K562 (cell line): ENCODE measurements around the gene VANGL1. TPM values are rescaled to one million over a fixed set of nuclear protein-coding genes. Genes with fewer than 3 reads are reported as not detected.

ENCODE experiments used
- ARNT ChIP-seq, 2 experiments: fragments of 450-650 bp; IDR thresholded peaks; 2 replicates each; pipeline ENCODE4 v1.6.1; 2016; ENCODE audit warnings: mild to moderate bottlenecking in 1 of 2
- BDP1 ChIP-seq: IDR thresholded peaks from 3 replicates; pipeline ENCODE4 v1.6.1; 2011; ENCODE audit not compliant: insufficient read length, insufficient read depth
- BRF1 ChIP-seq: IDR thresholded peaks from 3 replicates; pipeline ENCODE4 v1.6.1; 2011; ENCODE audit warnings: borderline replicate concordance, mild to moderate bottlenecking; ENCODE audit not compliant: insufficient read length; ENCODE audit errors: extremely low read depth
- CBFA2T3 ChIP-seq: fragments of 450-650 bp; IDR thresholded peaks from 2 replicates; pipeline ENCODE4 v1.6.1; 2017
- CHCHD3 ChIP-seq: fragments of 250-450 bp; sonication (Bioruptor Pico); IDR thresholded peaks from 2 replicates; pipeline ENCODE4 v2.1.2; 2022; ENCODE audit warnings: mild to moderate bottlenecking
- CSDE1 ChIP-seq, 2 experiments: fragments of 450-650 bp; IDR thresholded peaks; 2 replicates each; pipeline ENCODE4 v1.6.1; 2016; ENCODE audit warnings: mild to moderate bottlenecking in 1 of 2
- ELF2 ChIP-seq: fragments of 250-450 bp; sonication (Bioruptor Pico); IDR thresholded peaks from 2 replicates; pipeline ENCODE4 v1.5.0; 2021; ENCODE audit warnings: mild to moderate bottlenecking
- FIP1L1 ChIP-seq: fragments of 200-400 bp; formaldehyde crosslinking; IDR thresholded peaks from 2 replicates; pipeline ENCODE4 v1.6.1; 2018; ENCODE audit warnings: mild to moderate bottlenecking, low read depth, low read length; ENCODE audit not compliant: poor library complexity, severe bottlenecking
- FOSL1 ChIP-seq: fragments of 200-800 bp; sonication (Bioruptor generic); conservative IDR thresholded peaks from 2 replicates; pipeline ENCODE4 v1.6.1; 2016; ENCODE audit warnings: missing genetic modification characterization, missing compliant biosample characterization
- GABPB1 ChIP-seq: sonication (generic); formaldehyde crosslinking; IDR thresholded peaks from 2 replicates; pipeline ENCODE4 v1.8.0; 2022; ENCODE audit warnings: mild to moderate bottlenecking, missing genetic modification reagents
- HNRNPH1 ChIP-seq: fragments of 200-400 bp; formaldehyde crosslinking; optimal IDR thresholded peaks from 2 replicates; pipeline ENCODE3; 2017; ENCODE audit warnings: low read depth, mild to moderate bottlenecking, low read length, moderate library complexity
- NFE2 ChIP-seq: IDR thresholded peaks from 2 replicates; pipeline ENCODE4 v1.6.1; 2014; ENCODE audit warnings: antibody characterized with exemption, low read depth
- PHF8 ChIP-seq: fragments of 200-600 bp; sonication (generic); IDR thresholded peaks from 2 replicates; pipeline ENCODE4 v1.6.1; 2012; ENCODE audit warnings: mixed run types, mild to moderate bottlenecking, inconsistent platforms, low read length, moderate library complexity, borderline replicate concordance
- PPARD ChIP-seq: fragments of 250-450 bp; sonication (Bioruptor Pico); IDR thresholded peaks from 2 replicates; pipeline ENCODE4 v1.8.0; 2022; ENCODE audit warnings: inconsistent platforms, mild to moderate bottlenecking, moderate library complexity
- PTTG1 ChIP-seq: fragments of 450-650 bp; IDR thresholded peaks from 2 replicates; pipeline ENCODE4 v1.6.1; 2016; ENCODE audit warnings: low read depth, mild to moderate bottlenecking, missing genetic modification characterization, missing compliant biosample characterization
- SAFB2 ChIP-seq: fragments of 200-400 bp; formaldehyde crosslinking; IDR thresholded peaks from 2 replicates; pipeline ENCODE4 v1.6.1; 2018; ENCODE audit warnings: borderline replicate concordance, low read length, low read depth, moderate library complexity; ENCODE audit not compliant: severe bottlenecking
- SP1 ChIP-seq: sonication (generic); formaldehyde crosslinking; IDR thresholded peaks from 2 replicates; pipeline ENCODE4 v1.8.1; 2022; ENCODE audit warnings: mild to moderate bottlenecking, missing genetic modification reagents
- SREBF2 ChIP-seq: sonication (generic); formaldehyde crosslinking; IDR thresholded peaks from 2 replicates; pipeline ENCODE4 v1.4.0; 2020; ENCODE audit warnings: mild to moderate bottlenecking, missing genetic modification reagents
- SRSF1 ChIP-seq: fragments of 200-400 bp; formaldehyde crosslinking; IDR thresholded peaks from 2 replicates; pipeline ENCODE4 v1.6.1; 2017; ENCODE audit warnings: mild to moderate bottlenecking, low read depth, low read length, moderate library complexity
- TAF15 ChIP-seq: fragments of 200-400 bp; formaldehyde crosslinking; IDR thresholded peaks from 2 replicates; pipeline ENCODE4 v1.6.1; 2017; ENCODE audit warnings: mild to moderate bottlenecking, low read depth, low read length, moderate library complexity
- TCF3 ChIP-seq: sonication (generic); formaldehyde crosslinking; IDR thresholded peaks from 2 replicates; pipeline ENCODE4 v1.4.0; 2020; ENCODE audit warnings: mild to moderate bottlenecking, missing genetic modification reagents
- TCF7 ChIP-seq: sonication (generic); IDR thresholded peaks from 2 replicates; pipeline ENCODE4 v1.6.1; 2016; ENCODE audit warnings: antibody characterized with exemption, borderline replicate concordance
- ZFPM2 ChIP-seq: fragments of 250-450 bp; sonication (Bioruptor Pico); IDR thresholded peaks from 2 replicates; pipeline ENCODE4 v1.5.1; 2022; ENCODE audit warnings: mild to moderate bottlenecking
- polyA plus RNA-seq, 8 experiments: library from polyadenylated mRNA; depleted of rRNA in 4 of 8; stranded (reverse) in 5 of 8; unstranded in 3 of 8; fragments of >200 nt; fragmentation: Nextera tagmentation in 2 of 8; fragmentation: Illumina TruSeq in 1 of 8; extraction: Ambion mirVana in 2 of 8; extraction: Trizol in 1 of 8; gene quantifications; 2 replicates each; pipeline versions ENCODE4 v1.2.1 to v1.2.3, GENCODE V29; 2011 to 2014; ENCODE audit warnings: inconsistent platforms in 1 of 8, missing spikeins in 1 of 8
- total RNA-seq, 7 experiments: library from RNA; depleted of rRNA in 6 of 7; stranded (reverse); fragments of >200 nt in 6 of 7; fragmentation: Illumina TruSeq in 2 of 7; extraction: Trizol in 2 of 7; gene quantifications; 2 replicates each; pipeline versions ENCODE4 v1.2.1 to v1.2.3, GENCODE V29; 2011 to 2021; ENCODE audit warnings: low replicate concordance in 1 of 7
- TF ChIP-seq, protein P1 (sequence below): fragments of 450-650 bp; IDR thresholded peaks from 2 replicates; pipeline ENCODE4 v1.6.1; 2014; ENCODE audit warnings: low read depth, mild to moderate bottlenecking, moderate library complexity, borderline replicate concordance
- TF ChIP-seq, protein P2 (sequence below): sonication (generic); formaldehyde crosslinking; IDR thresholded peaks from 2 replicates; pipeline ENCODE4 v1.8.1; 2023; ENCODE audit warnings: mild to moderate bottlenecking, missing genetic modification reagents
- TF ChIP-seq, protein P3 (sequence below): fragments of 250-450 bp; sonication (Bioruptor Pico); IDR thresholded peaks from 2 replicates; pipeline ENCODE4 v1.5.0; 2021

Gene VANGL1
- total and polyA plus RNA-seq, 9 of the 15 experiments (the other 6 are each of a cell fraction or from before 2014, with no cell fraction given), result 0.90 to 12.8 (median 9.6) TPM

- TF ChIP-seq, protein P1, sequence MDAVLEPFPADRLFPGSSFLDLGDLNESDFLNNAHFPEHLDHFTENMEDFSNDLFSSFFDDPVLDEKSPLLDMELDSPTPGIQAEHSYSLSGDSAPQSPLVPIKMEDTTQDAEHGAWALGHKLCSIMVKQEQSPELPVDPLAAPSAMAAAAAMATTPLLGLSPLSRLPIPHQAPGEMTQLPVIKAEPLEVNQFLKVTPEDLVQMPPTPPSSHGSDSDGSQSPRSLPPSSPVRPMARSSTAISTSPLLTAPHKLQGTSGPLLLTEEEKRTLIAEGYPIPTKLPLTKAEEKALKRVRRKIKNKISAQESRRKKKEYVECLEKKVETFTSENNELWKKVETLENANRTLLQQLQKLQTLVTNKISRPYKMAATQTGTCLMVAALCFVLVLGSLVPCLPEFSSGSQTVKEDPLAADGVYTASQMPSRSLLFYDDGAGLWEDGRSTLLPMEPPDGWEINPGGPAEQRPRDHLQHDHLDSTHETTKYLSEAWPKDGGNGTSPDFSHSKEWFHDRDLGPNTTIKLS, result no peak
- TF ChIP-seq TCF3 (CRISPR knock-in tag), result peak; percentile 60
- no peak for TF ChIP-seq SAFB2
- no peak for TF ChIP-seq FIP1L1
- TF ChIP-seq GABPB1, result peak; percentile 28; the same call in 1 of the 2 replicates
- no peak for TF ChIP-seq CSDE1 (IDR thresholded peaks at IDR 0.05)
- TF ChIP-seq CBFA2T3, result peak; percentile 33; the same call in 1 of the 2 replicates
- no peak for TF ChIP-seq ZFPM2
- TF ChIP-seq TAF15, result no peak
- TF ChIP-seq SREBF2, result no peak
- no peak for TF ChIP-seq BDP1
- peak; percentile 61; the same call in 1 of the 2 replicates for TF ChIP-seq TCF7
- TF ChIP-seq FOSL1 (tag), result peak; percentile 85
- peak; percentile 27; the same call in 1 of the 2 replicates for TF ChIP-seq PHF8
- no peak for TF ChIP-seq CHCHD3
- TF ChIP-seq, protein P2, sequence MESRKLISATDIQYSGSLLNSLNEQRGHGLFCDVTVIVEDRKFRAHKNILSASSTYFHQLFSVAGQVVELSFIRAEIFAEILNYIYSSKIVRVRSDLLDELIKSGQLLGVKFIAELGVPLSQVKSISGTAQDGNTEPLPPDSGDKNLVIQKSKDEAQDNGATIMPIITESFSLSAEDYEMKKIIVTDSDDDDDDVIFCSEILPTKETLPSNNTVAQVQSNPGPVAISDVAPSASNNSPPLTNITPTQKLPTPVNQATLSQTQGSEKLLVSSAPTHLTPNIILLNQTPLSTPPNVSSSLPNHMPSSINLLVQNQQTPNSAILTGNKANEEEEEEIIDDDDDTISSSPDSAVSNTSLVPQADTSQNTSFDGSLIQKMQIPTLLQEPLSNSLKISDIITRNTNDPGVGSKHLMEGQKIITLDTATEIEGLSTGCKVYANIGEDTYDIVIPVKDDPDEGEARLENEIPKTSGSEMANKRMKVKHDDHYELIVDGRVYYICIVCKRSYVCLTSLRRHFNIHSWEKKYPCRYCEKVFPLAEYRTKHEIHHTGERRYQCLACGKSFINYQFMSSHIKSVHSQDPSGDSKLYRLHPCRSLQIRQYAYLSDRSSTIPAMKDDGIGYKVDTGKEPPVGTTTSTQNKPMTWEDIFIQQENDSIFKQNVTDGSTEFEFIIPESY (CRISPR knock-in tag), result peak; percentile 89
- TF ChIP-seq ELF2 (CRISPR knock-in tag), result no peak
- TF ChIP-seq NFE2, result 0 out of 2 replicates have a peak, but pooled peaks have one; percentile 2
- TF ChIP-seq BRF1, result no peak
- no peak for TF ChIP-seq ARNT (IDR thresholded peaks at IDR 0.05)
- TF ChIP-seq, protein P3, sequence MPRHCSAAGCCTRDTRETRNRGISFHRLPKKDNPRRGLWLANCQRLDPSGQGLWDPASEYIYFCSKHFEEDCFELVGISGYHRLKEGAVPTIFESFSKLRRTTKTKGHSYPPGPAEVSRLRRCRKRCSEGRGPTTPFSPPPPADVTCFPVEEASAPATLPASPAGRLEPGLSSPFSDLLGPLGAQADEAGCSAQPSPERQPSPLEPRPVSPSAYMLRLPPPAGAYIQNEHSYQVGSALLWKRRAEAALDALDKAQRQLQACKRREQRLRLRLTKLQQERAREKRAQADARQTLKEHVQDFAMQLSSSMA (CRISPR knock-in tag), result no peak
- TF ChIP-seq SRSF1, result no peak
- no peak for TF ChIP-seq SP1 (CRISPR knock-in tag)
- TF ChIP-seq PPARD (CRISPR knock-in tag), result no peak
- TF ChIP-seq PTTG1 (tag), result no peak
- TF ChIP-seq HNRNPH1, result no peak
Measured at GRCh38 chr1:115671176-115671934, 29.6 kb downstream of the VANGL1 start (continued).
